Glutamatergic neuron (in vitro differentiated cells): Measurements from ENCODE around the gene CITED2. TPM values are rescaled to one million over a fixed set of nuclear protein-coding genes. Genes with fewer than 3 reads are reported as not detected.
A peak's percentile ranks its signal among the peaks of the same experiment; 100 is the strongest.

Experiments
- DNase-seq: peaks from one replicate; pipeline ENCODE4 v3.0.0; 2022
- H3K27ac Mint-ChIP-seq: one replicate; pipeline ENCODE4 v1.8.0; 2020; ENCODE audit warnings: mild to moderate bottlenecking, mixed read lengths, inconsistent platforms; ENCODE audit not compliant: unreplicated experiment
- H3K27me3 Mint-ChIP-seq: one replicate; pipeline ENCODE4 v1.8.0; 2020; ENCODE audit warnings: mild to moderate bottlenecking, moderate library complexity, mixed read lengths, inconsistent platforms; ENCODE audit not compliant: unreplicated experiment
- H3K36me3 Mint-ChIP-seq: one replicate; pipeline ENCODE4 v1.8.0; 2020; ENCODE audit warnings: mild to moderate bottlenecking, mixed read lengths, inconsistent platforms; ENCODE audit not compliant: unreplicated experiment
- H3K4me1 Mint-ChIP-seq: one replicate; pipeline ENCODE4 v1.8.0; 2020; ENCODE audit warnings: mild to moderate bottlenecking, low read depth, mixed read lengths, inconsistent platforms; ENCODE audit not compliant: unreplicated experiment
- H3K4me3 Mint-ChIP-seq: one replicate; pipeline ENCODE4 v1.8.0; 2020; ENCODE audit warnings: mild to moderate bottlenecking, mixed read lengths, inconsistent platforms; ENCODE audit not compliant: unreplicated experiment
- H3K9me3 Mint-ChIP-seq: one replicate; pipeline ENCODE4 v1.8.0; 2020; ENCODE audit warnings: mild to moderate bottlenecking, moderate library complexity, mixed read lengths, inconsistent platforms; ENCODE audit not compliant: unreplicated experiment
- total RNA-seq: library from RNA; stranded (reverse); fragmentation: NEBNext Ultra II Directional; extraction: Animal tissue kit (Norgen Biotek cat#: 25700); gene quantifications from one replicate; pipeline ENCODE4 v1.2.1, GENCODE V29; 2021; ENCODE audit not compliant: unreplicated experiment
- TF ChIP-seq, protein P1 (sequence below): fragments of 200-600 bp; sonication (generic); IDR thresholded peaks from one replicate; pipeline ENCODE4 v1.5.0; 2021; ENCODE audit not compliant: partially characterized antibody, unreplicated experiment

The CITED2 gene
- total RNA-seq, 1 donor from 2014 or later: 66.5 TPM

DNA sequence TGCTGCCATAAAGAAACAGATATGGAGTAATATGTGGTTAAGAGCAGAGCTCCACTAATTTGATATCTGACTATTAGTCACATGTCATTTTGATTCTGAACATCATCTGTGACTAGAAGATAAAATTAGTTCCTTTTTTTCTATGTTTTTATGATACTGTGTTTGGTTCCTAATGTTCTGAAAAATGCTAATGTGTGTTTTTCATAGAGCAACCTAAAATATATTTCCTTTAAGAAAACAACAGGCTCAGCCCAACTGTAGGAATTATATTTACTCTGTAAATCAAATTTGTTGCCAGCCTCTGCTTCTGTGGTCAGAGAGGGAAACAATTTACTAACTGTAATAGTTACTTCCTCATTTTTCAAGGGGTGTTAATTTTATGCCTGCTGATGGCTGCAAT is 49.3 kb downstream of the CITED2 start:
- TF ChIP-seq, protein P1, sequence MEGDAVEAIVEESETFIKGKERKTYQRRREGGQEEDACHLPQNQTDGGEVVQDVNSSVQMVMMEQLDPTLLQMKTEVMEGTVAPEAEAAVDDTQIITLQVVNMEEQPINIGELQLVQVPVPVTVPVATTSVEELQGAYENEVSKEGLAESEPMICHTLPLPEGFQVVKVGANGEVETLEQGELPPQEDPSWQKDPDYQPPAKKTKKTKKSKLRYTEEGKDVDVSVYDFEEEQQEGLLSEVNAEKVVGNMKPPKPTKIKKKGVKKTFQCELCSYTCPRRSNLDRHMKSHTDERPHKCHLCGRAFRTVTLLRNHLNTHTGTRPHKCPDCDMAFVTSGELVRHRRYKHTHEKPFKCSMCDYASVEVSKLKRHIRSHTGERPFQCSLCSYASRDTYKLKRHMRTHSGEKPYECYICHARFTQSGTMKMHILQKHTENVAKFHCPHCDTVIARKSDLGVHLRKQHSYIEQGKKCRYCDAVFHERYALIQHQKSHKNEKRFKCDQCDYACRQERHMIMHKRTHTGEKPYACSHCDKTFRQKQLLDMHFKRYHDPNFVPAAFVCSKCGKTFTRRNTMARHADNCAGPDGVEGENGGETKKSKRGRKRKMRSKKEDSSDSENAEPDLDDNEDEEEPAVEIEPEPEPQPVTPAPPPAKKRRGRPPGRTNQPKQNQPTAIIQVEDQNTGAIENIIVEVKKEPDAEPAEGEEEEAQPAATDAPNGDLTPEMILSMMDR: no peak
- peaks cover 2% of the 10 kb centered on the region for H3K27me3 Mint-ChIP-seq
- H3K4me3 Mint-ChIP-seq: no peak overlapping the region
- H3K36me3 Mint-ChIP-seq: peaks cover 4% of the 10 kb centered on the region
- no peak for DNase-seq
- peaks cover 12% of the 10 kb centered on the region for H3K4me1 Mint-ChIP-seq
- peaks cover 2% of the 10 kb centered on the region for H3K9me3 Mint-ChIP-seq
- H3K27ac Mint-ChIP-seq: no peak overlapping the region

DNA sequence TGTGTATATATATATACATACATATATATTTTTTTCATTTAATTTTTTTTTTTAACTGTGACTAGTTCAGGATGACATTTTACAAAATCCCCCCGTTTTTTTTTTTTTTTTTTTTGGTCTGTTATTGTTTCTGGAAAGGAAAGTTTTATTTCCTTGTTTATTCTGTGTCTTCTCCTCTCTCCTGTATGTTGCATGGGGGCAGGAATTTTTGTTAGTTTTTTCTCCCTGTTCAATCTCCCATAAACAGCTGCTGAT is 50.2 kb downstream of the CITED2 start:
- peaks cover 12% of the 10 kb centered on the region for H3K4me1 Mint-ChIP-seq
- no peak overlapping the region for H3K4me3 Mint-ChIP-seq
- H3K27me3 Mint-ChIP-seq: peaks cover 2% of the 10 kb centered on the region
- no peak overlapping the region for H3K27ac Mint-ChIP-seq
- TF ChIP-seq, protein P1: no peak
- DNase-seq: no peak
- peaks cover 2% of the 10 kb centered on the region for H3K9me3 Mint-ChIP-seq
- H3K36me3 Mint-ChIP-seq: peaks cover 4% of the 10 kb centered on the region

DNA sequence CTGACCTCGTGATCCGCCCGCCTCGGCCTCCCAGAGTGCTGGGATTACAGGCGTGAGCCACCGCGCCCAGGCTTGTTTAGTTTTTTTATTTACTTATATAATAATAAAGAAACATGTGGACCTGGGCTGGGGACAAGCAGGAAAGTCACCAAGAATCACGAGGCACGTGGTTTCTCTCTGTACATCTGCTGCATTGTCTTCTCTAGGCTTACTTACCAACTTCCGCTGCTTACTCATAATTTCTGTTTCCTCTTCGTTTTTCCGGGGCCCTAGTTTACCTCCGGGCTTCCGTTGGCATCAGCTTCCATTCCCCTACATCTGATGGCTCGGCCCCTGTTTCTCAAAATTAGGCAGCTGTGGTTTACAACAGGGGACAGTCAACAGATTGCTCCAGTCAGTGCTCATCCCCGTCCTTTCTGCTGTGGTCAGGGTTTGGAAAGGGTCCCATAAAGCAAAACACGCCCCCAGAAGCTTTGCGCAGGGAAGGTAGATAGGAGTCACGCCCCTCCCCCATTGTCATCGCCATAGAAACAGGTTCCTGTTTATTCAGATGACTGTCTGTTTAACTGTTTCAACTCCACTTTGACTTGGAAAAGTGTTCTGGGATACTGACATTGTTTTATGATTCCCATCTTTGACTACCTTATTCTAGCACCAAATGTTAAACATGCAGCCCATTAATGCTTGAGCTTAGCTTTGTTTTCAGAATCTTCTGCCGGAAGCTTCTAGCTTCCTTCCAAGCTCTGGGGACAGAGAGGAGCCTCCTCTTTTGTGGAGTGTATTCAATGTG is 50.7 kb downstream of the CITED2 start:
- Mint-ChIP-seq H3K9me3 (peaks cover 2% of the 10 kb centered on the region), H3K36me3 (peaks cover 4% of the 10 kb centered on the region), H3K27me3 (peaks cover 2% of the 10 kb centered on the region), H3K27ac (no peak overlapping the region), H3K4me1 (peaks cover 12% of the 10 kb centered on the region), H3K4me3 (no peak overlapping the region)
- TF ChIP-seq, protein P1: no peak
- peak; percentile 34 for DNase-seq

Other genes with a start within 250 kb of the CITED2 start
- gene HECA, start 239.6 kb downstream of the CITED2 start, total RNA-seq: 21.0 TPM
- gene TXLNB, start 82.7 kb downstream of the CITED2 start, total RNA-seq: not detected